ENCODE results near the gene CHSY3.

The CHSY3 gene

GRCh38 chr5:130034566-130035210 is 130.4 kb downstream of the CHSY3 start:
- no peak for TF ChIP-seq CTCF (IDR thresholded peaks at IDR 0.05; ENCODE audit: low read depth, low read length)
- H3K4me3 ChIP-seq (ENCODE audit: low read depth, low read length), result no peak overlapping the region

- no peak for TF ChIP-seq CTCF (IDR thresholded peaks at IDR 0.05; ENCODE audit: low read depth, low read length)
- no peak overlapping the region for H3K4me3 ChIP-seq (ENCODE audit: low read depth, low read length)
Measured at GRCh38 chr5:130035388-130035787, 131.1 kb downstream of the CHSY3 start.

DNA sequence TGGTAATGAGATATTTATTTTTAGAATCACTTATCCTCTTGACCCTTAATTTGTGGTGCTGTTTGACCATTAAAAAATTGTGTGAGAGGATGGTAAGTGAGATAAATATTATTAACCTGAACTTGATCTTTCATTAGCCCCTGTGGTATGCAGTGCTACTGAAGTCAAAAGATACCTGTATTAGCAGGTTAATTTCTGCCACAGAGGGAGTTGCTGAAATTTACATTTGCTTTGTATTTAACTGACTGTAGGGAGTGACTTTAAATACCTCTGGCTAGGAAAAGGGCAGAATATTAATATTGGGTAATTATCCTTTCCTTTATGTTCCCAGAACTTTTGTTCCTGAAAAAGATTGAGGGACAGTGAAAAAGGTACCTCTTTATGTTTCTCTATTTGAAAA is 133.6 kb downstream of the CHSY3 start:
- TF ChIP-seq CTCF (IDR thresholded peaks at IDR 0.05; ENCODE audit: low read depth, low read length), result no peak
- H3K4me3 ChIP-seq (ENCODE audit: low read depth, low read length), result no peak overlapping the region

GRCh38 chr5:130043834-130044233 is 139.6 kb downstream of the CHSY3 start:
- H3K4me3 ChIP-seq (ENCODE audit: low read depth, low read length), result no peak overlapping the region
- TF ChIP-seq CTCF (IDR thresholded peaks at IDR 0.05; ENCODE audit: low read depth, low read length), result no peak

DNA sequence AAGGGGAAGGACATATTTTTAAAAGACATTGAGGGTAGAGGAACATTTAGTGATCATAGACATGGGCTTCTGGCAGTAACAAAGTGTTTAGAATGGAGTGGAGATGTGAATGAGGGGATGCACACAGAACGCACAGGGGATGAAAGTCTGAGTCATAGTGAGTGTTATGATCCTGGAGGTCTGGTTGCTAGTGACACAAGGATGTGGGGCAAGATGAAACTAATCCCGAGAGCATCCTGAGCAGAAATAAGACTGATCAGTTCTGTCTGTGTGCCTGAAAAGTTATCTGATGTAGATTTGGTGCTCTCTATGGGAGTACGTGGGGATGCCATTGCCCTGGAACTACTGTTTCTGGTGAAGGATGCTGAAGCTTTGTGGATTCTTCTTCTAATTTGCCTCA is 141.1 kb downstream of the CHSY3 start:
- TF ChIP-seq CTCF (IDR thresholded peaks at IDR 0.05; ENCODE audit: low read depth, low read length), result no peak

DNA sequence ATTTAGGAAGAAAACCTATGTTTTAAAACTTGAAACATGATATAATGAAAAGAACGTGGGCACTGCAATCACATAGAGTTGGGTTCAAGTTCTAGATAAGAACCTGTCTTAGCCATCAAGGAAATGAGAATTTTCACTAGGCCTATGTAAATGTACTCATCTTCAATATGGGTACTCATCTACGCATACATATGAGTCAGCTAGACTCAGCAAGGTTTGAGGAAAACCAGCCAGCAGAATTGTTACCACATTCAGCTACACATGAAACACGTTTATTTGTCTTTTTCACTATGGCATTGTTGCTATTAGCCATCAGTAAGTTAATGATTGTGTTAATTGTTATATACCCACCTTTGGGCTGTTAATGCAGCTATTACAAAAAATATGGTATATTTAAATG is 146.3 kb downstream of the CHSY3 start:
- no peak overlapping the region for H3K4me3 ChIP-seq (ENCODE audit: low read depth, low read length)
- TF ChIP-seq CTCF (IDR thresholded peaks at IDR 0.05; ENCODE audit: low read depth, low read length), result no peak

More for the DNA sequence above, 141.1 kb downstream of the CHSY3 start:
- no peak overlapping the region for H3K4me3 ChIP-seq (ENCODE audit: low read depth, low read length)

DNA sequence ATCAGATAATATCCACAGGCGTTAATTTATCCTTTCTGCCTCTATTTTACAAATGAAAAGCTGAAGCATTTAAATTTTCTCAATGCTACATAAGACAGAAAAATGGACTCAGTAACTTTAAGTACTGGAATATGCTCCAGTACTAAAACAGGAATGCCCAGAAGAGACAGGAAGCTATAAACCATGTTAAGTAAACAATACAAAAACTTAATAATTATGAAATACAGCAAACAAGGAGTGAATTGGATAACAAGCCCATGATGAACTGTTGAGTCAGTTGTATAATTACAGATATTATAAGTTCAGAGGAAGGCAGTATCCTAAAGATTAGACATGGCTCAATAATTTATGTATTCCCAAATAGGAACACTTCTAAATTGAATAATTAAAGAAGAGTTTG is 148.5 kb downstream of the CHSY3 start:
- no peak overlapping the region for H3K4me3 ChIP-seq (ENCODE audit: low read depth, low read length)
- TF ChIP-seq CTCF (IDR thresholded peaks at IDR 0.05; ENCODE audit: low read depth, low read length), result no peak

Measured in WI38 (cell line).